Prostate gland (tissue), 2 donors: ENCODE data around the gene MARCHF4. TPM values are rescaled to one million over a fixed set of nuclear protein-coding genes. Genes with fewer than 3 reads are reported as not detected.

Experiments used
- DNase-seq: peaks from one replicate; pipeline ENCODE4 v3.0.0-alpha.2; 2019; ENCODE audit warnings: low spot score
- H3K27ac ChIP-seq, 2 donors: fragments of 200-600 bp; sonication (generic); 2 replicates each; pipeline ENCODE4 v1.5.1; 2017 to 2019
- H3K27me3 ChIP-seq: fragments of 200-600 bp; sonication (generic); replicated peaks from 2 replicates; pipeline ENCODE4 v1.5.1; 2019; ENCODE audit not compliant: insufficient read depth
- H3K36me3 ChIP-seq, 2 donors: fragments of 200-600 bp; sonication (generic); 1 replicate in 1 of 2; 2 replicates in 1 of 2; pipeline versions ENCODE4 v1.5.1 to v1.8.1; 2017 to 2019
- H3K4me1 ChIP-seq: fragments of 200-600 bp; sonication (generic); replicated peaks from 2 replicates; pipeline ENCODE4 v1.5.1; 2019
- H3K4me3 ChIP-seq, 2 donors: fragments of 200-600 bp; sonication (generic); 2 replicates each; pipeline ENCODE4 v1.5.1; 2017 to 2019
- H3K9me3 ChIP-seq: fragments of 200-600 bp; sonication (generic); 2 replicates; pipeline ENCODE4 v1.5.1; 2017
- POLR2A ChIP-seq: fragments of 450-650 bp; IDR thresholded peaks from one replicate; pipeline ENCODE4 v1.6.1; 2016; ENCODE audit warnings: antibody characterized with exemption, mild to moderate bottlenecking
- POLR2AphosphoS5 ChIP-seq: sonication (generic); formaldehyde crosslinking; IDR thresholded peaks from one replicate; pipeline ENCODE4 v1.6.1; 2017; ENCODE audit warnings: antibody characterized with exemption
- WGBS: methylation state at CpG from one replicate; pipeline ENCODE4 v1.1.5; 2018; 5-methylcytosine and 5-hydroxymethylcytosine counted together
- intact Hi-C: fragments of 100-400 bp; cut with DNase I; formaldehyde crosslinking; loops from one replicate; pipeline ENCODE4 v1.14.2; 2022
- total RNA-seq, 2 donors: library from RNA; depleted of rRNA; stranded (reverse); fragments of >200 nt; gene quantifications; one replicate each; pipeline ENCODE4 v1.1.0, GENCODE V29; 2016
- TF ChIP-seq, protein P1 (sequence below), 4 experiments: fragments of 200-600 bp in 2 of 4; fragments of 450-650 bp in 2 of 4; sonication (generic) in 2 of 4; IDR thresholded peaks; 1 replicate in 3 of 4; 2 replicates in 1 of 4; pipeline ENCODE4 v1.5.1; 2016 to 2019; ENCODE audit warnings: antibody characterized with exemption in 4 of 4, mild to moderate bottlenecking in 2 of 4, moderate library complexity in 2 of 4

MARCHF4 gene, protein sequence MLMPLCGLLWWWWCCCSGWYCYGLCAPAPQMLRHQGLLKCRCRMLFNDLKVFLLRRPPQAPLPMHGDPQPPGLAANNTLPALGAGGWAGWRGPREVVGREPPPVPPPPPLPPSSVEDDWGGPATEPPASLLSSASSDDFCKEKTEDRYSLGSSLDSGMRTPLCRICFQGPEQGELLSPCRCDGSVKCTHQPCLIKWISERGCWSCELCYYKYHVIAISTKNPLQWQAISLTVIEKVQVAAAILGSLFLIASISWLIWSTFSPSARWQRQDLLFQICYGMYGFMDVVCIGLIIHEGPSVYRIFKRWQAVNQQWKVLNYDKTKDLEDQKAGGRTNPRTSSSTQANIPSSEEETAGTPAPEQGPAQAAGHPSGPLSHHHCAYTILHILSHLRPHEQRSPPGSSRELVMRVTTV
- not detected for total RNA-seq

DNA sequence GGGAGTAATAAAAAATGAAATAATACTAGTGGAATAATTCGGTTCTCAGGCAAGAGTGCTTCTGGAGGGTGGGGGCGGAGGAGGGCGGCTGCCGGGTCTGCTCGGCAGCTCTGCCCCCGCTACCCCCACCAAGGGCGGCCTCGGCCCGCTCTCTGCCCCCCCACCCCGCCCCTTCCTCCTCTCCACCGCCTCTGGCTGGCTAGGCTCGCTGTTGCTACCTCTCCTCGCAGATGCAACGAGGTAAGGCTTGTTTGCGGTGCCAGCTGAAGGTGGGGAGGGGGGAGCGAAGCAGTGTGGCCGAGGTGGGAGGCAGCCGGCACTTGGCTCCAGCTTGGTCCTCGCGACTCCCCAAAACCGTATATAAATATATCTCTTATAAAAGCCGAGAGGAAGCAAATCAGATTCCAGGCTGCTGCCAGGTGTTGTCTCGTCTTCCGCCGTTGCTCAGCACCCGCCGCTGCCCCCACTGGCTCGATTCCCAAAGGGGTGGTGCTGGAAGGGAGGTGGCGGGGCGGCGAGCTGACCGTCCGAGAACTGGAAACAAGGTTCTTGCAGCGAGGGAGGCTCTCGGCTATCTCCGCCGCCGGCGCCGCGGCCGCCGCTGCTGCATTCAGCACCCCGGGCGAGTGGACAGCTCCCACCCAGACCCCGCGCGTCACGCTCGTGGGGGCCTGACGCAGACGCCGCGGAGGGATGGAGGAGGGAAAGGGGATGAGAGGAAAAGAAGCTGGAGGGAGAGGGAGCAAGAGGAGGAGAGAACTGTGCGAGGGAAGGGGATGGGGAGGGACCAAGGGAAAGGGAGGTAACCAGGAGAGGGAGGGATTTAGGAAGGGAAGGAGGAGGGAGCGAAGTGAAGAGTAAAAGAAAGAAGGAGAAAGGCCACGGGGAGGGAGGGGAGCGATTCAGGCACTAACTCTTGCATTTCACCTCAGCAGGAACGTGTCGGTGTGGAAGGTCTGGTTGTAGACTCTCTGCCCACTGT is at the start of gene MARCHF4:
Gene MARCHF4, minus strand, starts transcription at position 763 of the 982 bp plus-strand sequence. CDS start 2,223 bp downstream, outside the sequence.
- intact Hi-C loops: no loop called here
- Histone ChIP-seq H3K27me3 (peaks cover 6% of the 10 kb centered on the region), H3K36me3 (no peaks in the 10 kb centered on the region), H3K27ac (no peak within 1 kb of the TSS), H3K4me3 (peak within 1 kb of the TSS in 1 of 2 donors; percentile 17), H3K4me1 (peaks cover 2% of the 10 kb centered on the region), H3K9me3 (no peaks in the 10 kb centered on the region)
- peak; percentile 52 for TF ChIP-seq POLR2AphosphoS5
- TF ChIP-seq, protein P1, sequence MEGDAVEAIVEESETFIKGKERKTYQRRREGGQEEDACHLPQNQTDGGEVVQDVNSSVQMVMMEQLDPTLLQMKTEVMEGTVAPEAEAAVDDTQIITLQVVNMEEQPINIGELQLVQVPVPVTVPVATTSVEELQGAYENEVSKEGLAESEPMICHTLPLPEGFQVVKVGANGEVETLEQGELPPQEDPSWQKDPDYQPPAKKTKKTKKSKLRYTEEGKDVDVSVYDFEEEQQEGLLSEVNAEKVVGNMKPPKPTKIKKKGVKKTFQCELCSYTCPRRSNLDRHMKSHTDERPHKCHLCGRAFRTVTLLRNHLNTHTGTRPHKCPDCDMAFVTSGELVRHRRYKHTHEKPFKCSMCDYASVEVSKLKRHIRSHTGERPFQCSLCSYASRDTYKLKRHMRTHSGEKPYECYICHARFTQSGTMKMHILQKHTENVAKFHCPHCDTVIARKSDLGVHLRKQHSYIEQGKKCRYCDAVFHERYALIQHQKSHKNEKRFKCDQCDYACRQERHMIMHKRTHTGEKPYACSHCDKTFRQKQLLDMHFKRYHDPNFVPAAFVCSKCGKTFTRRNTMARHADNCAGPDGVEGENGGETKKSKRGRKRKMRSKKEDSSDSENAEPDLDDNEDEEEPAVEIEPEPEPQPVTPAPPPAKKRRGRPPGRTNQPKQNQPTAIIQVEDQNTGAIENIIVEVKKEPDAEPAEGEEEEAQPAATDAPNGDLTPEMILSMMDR (IDR thresholded peaks at IDR 0.05): no peak
- 2% methylated on average over 60 of the region's 60 CpGs for WGBS
- DNase-seq: peak; percentile 44

DNA sequence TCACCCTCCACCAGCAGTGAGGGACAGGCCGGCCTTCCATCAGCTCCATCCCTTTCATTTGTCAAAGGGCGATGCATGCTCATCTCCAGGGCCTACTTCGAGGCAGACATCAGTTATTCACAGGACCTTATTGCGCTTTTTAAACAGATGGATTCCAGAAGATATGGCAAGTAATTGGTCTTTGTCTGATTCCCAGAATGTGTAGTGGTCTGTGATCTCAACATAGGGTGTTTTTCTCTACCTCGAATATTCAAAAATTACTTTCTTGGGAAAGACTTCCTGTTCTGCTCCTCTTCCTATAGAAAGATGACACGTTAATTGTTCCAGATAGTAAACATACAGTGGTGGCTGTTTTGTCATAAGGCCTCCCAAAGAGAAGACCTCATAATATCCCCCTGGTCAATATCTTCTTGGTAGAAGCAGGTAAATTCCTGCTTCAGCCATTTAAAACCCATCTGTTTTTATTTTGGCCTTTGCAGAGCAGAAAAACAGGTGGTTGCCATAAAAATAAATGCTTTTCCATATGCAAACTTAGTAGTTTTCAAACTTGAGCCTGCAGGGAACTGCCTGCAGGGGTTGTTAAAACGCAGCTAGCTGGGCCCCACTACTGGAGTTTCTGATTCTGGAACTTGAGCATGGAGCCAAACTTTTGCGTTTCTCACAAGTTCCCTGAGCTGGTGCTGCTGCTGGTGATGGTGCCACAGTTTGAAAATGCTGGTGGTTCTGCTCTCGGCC is 48.3 kb upstream of the MARCHF4 start:
- no peak for DNase-seq
- Histone ChIP-seq H3K27ac (no peak overlapping the region), H3K4me1 (no peaks in the 10 kb centered on the region), H3K4me3 (no peak overlapping the region), H3K9me3 (no peaks in the 10 kb centered on the region), H3K36me3 (peaks cover 0 to 14% of the 10 kb centered on the region in 2 donors), H3K27me3 (no peaks in the 10 kb centered on the region)
- intact Hi-C loops: no loop called here
- WGBS: 88% methylated on average over 9 of the region's 9 CpGs
- TF ChIP-seq, protein P1 (IDR thresholded peaks at IDR 0.05): no peak
- TF ChIP-seq POLR2AphosphoS5 (no peak), POLR2A (no peak)

DNA sequence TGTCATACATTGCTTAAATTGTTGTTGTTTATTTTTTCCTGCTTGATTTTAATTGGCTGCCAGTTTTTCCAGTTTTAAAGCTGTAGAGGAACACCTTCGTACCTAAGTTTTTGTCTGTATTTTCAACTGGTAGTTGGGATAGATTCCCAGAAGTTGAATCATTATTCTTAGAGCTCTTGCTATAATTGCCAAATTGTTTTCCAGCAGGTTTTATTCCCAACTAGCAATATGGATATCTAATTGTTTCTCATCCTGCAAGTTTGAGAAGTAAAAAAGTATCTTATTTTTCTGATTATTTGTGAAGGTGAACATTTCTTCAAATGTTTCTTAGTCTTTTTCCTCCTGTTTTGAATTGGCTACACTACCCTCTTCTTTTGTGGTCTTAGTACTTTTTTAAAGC is 46.7 kb upstream of the MARCHF4 start:
- DNase-seq: no peak
- Histone ChIP-seq H3K9me3 (no peaks in the 10 kb centered on the region), H3K4me1 (no peaks in the 10 kb centered on the region), H3K27ac (no peak overlapping the region), H3K4me3 (no peak overlapping the region), H3K27me3 (no peaks in the 10 kb centered on the region), H3K36me3 (peaks cover 0 to 5% of the 10 kb centered on the region in 2 donors)
- TF ChIP-seq POLR2AphosphoS5: no peak
- TF ChIP-seq, protein P1 (IDR thresholded peaks at IDR 0.05): no peak
- no peak for TF ChIP-seq POLR2A
- intact Hi-C loops: loop anchor here (10.0 kb wide), 1 partner anchor 304 kb away; no protein-coding TSS in a partner anchor
- 38% methylated on average over 1 of the region's 1 CpG for WGBS

- no peaks in the 10 kb centered on the region for H3K9me3 ChIP-seq
- no peak overlapping the region for H3K27ac ChIP-seq
- H3K36me3 ChIP-seq: no peaks in the 10 kb centered on the region
- no peaks in the 10 kb centered on the region for H3K4me1 ChIP-seq
- H3K27me3 ChIP-seq: no peaks in the 10 kb centered on the region
- peak; percentile 34 for DNase-seq
- intact Hi-C loops: loop anchor here (10.0 kb wide), 1 partner anchor 302 kb away; no protein-coding TSS in a partner anchor
- 80% methylated on average over 6 of the region's 6 CpGs for WGBS
- no peak overlapping the region for H3K4me3 ChIP-seq
- TF ChIP-seq, protein P1 (IDR thresholded peaks at IDR 0.05): no peak
- no peak for TF ChIP-seq POLR2AphosphoS5
- no peak for TF ChIP-seq POLR2A
These were observed 44.5 kb upstream of the MARCHF4 start for GRCh38 chr2:216416571-216417307.
